Spleen (tissue), 7 donors: ENCODE measurements around the gene ABTB1.

ENCODE experiments used
- CTCF ChIP-seq, 11 experiments: fragments of 200-600 bp in 7 of 11; fragments of 450-650 bp in 4 of 11; sonication (generic) in 4 of 11; IDR thresholded peaks in 8 of 11; conservative IDR thresholded peaks in 3 of 11; 1 replicate in 7 of 11; 2 replicates in 4 of 11; pipeline versions ENCODE4 v1.4.0 to v1.8.0; 2016 to 2021; ENCODE audit warnings: antibody characterized with exemption in 11 of 11, inconsistent platforms in 4 of 11, mild to moderate bottlenecking in 1 of 11
- POLR2A ChIP-seq, 3 donors: fragments of 450-650 bp; IDR thresholded peaks; one replicate each; pipeline ENCODE4 v1.5.1; 2017; ENCODE audit warnings: antibody characterized with exemption in 3 of 3, mild to moderate bottlenecking in 1 of 3
- donor health status: DM: no; HTN: no; CAD: no; lungs with moderate emphysema.
- donor health status: DM: no; HTN: no; CAD: no.
- donor health status: DM: no; HTN: no; CAD: no.

GRCh38 chr3:127666676-127667075, 6.1 kb upstream of the ABTB1 start:
- TF ChIP-seq CTCF (IDR thresholded peaks at IDR 0.05 in 8 of 11, conservative IDR thresholded peaks at IDR 0.05 in 3 of 11), result no peak
- no peak for TF ChIP-seq POLR2A (IDR thresholded peaks at IDR 0.05)
